HG03521 (cell line): ENCODE measurements around the gene CSDE1.
"Not testable (repeated sequence)": the region's sequence is repeated elsewhere in the genome, so short reads cannot be mapped to it uniquely, and the experiment has no call there.

ENCODE experiments used
- ATAC-seq: cut with Tn5 transposase; IDR thresholded peaks from one replicate; pipeline ENCODE4 v1.9.1; 2021; ENCODE audit warnings: mild to moderate bottlenecking, moderate library complexity; ENCODE audit not compliant: unreplicated experiment

Gene CSDE1

GRCh38 chr1:114757455-114758255 lies at the start of gene CSDE1:
TSS of gene CSDE1 (minus strand) at chr1:114757984. CDS start at chr1:114739890, 18,094 bp downstream.
- peak; percentile 82 for ATAC-seq

GRCh38 chr1:114804449-114804848 lies 46.7 kb upstream of the CSDE1 start:
- ATAC-seq = not testable (repeated sequence)

- ATAC-seq = peak; percentile 45
Measured at GRCh38 chr1:114803001-114803400, 45.2 kb upstream of the CSDE1 start.

GRCh38 chr1:114794038-114794437 lies 36.3 kb upstream of the CSDE1 start:
- no peak for ATAC-seq

GRCh38 chr1:114790581-114790980 lies 32.8 kb upstream of the CSDE1 start:
- not testable (repeated sequence) for ATAC-seq

GRCh38 chr1:114786440-114786839 lies 28.7 kb upstream of the CSDE1 start:
- not testable (repeated sequence) for ATAC-seq

GRCh38 chr1:114782476-114782875 lies 24.7 kb upstream of the CSDE1 start:
- ATAC-seq = no peak

GRCh38 chr1:114780344-114781226 lies 22.8 kb upstream of the CSDE1 start, which contains the start of gene SIKE1:
TSS of gene SIKE1 (minus strand) at chr1:114780685. CDS start at chr1:114780607, 78 bp downstream.
- ATAC-seq = peak; percentile 100

GRCh38 chr1:114779722-114780121 lies 21.9 kb upstream of the CSDE1 start:
- ATAC-seq = no peak

GRCh38 chr1:114776726-114777125 lies 18.9 kb upstream of the CSDE1 start:
- ATAC-seq = not testable (repeated sequence)

- no peak for ATAC-seq
Measured at GRCh38 chr1:114771992-114772391, 14.2 kb upstream of the CSDE1 start.

GRCh38 chr1:114770989-114771388 lies 13.2 kb upstream of the CSDE1 start:
- no peak for ATAC-seq

- ATAC-seq = no peak
Measured at GRCh38 chr1:114764689-114765088, 6.9 kb upstream of the CSDE1 start.

GRCh38 chr1:114758256-114758832 lies 560 bp upstream of the CSDE1 start:
- ATAC-seq = no peak

GRCh38 chr1:114756949-114757454 lies 782 bp downstream of the CSDE1 start:
- ATAC-seq = no peak

GRCh38 chr1:114756009-114756892 lies 1.5 kb downstream of the CSDE1 start:
- ATAC-seq = peak; percentile 26

- no peak for ATAC-seq
Measured at GRCh38 chr1:114755006-114755931, 2.5 kb downstream of the CSDE1 start.

GRCh38 chr1:114753702-114754101 lies 4.1 kb downstream of the CSDE1 start:
- not testable (repeated sequence) for ATAC-seq

- no peak for ATAC-seq
Measured at GRCh38 chr1:114753143-114753542, 4.6 kb downstream of the CSDE1 start.
